Mucosa of stomach (tissue), 1 donor: ENCODE results near the gene FBXO38.

ENCODE experiments used
- H3K27me3 ChIP-seq: one replicate; pipeline ENCODE4 v1.7.0; 2013; ENCODE audit warnings: mild to moderate bottlenecking, low read length; ENCODE audit not compliant: control insufficient read depth, insufficient read depth
- H3K36me3 ChIP-seq: one replicate; pipeline ENCODE4 v1.7.0; 2013; ENCODE audit warnings: low read length; ENCODE audit not compliant: control insufficient read depth, insufficient read depth
- H3K4me1 ChIP-seq: one replicate; pipeline ENCODE4 v1.7.0; 2013; ENCODE audit warnings: mild to moderate bottlenecking, low read length; ENCODE audit not compliant: control insufficient read depth, insufficient read depth
- H3K4me3 ChIP-seq: one replicate; pipeline ENCODE4 v1.7.0; 2013; ENCODE audit warnings: low read length
- H3K9ac ChIP-seq: one replicate; pipeline ENCODE4 v1.7.0; 2013; ENCODE audit warnings: mild to moderate bottlenecking, low read length, moderate library complexity
- H3K9me3 ChIP-seq: one replicate; pipeline ENCODE4 v1.7.0; 2013; ENCODE audit warnings: mild to moderate bottlenecking, low read length, moderate library complexity; ENCODE audit not compliant: control insufficient read depth
- donor health status: Pancreatic carcinoma.

The FBXO38 gene

GRCh38 chr5:148438933-148439332 lies 55.2 kb downstream of the FBXO38 start:
- Histone ChIP-seq H3K4me1 (no peaks in the 10 kb centered on the region), H3K9ac (no peak overlapping the region), H3K9me3 (no peaks in the 10 kb centered on the region), H3K4me3 (no peak overlapping the region), H3K27me3 (no peaks in the 10 kb centered on the region), H3K36me3 (no peaks in the 10 kb centered on the region)

GRCh38 chr5:148443241-148443640 lies 59.5 kb downstream of the FBXO38 start:
- Histone ChIP-seq H3K4me3 (no peak overlapping the region), H3K27me3 (no peaks in the 10 kb centered on the region), H3K9me3 (no peaks in the 10 kb centered on the region), H3K36me3 (no peaks in the 10 kb centered on the region), H3K4me1 (no peaks in the 10 kb centered on the region), H3K9ac (no peak overlapping the region)

- no peak overlapping the region for H3K4me3 ChIP-seq
- H3K27me3 ChIP-seq = no peaks in the 10 kb centered on the region
- H3K36me3 ChIP-seq = no peaks in the 10 kb centered on the region
- no peaks in the 10 kb centered on the region for H3K4me1 ChIP-seq
- H3K9me3 ChIP-seq = no peaks in the 10 kb centered on the region
- no peak overlapping the region for H3K9ac ChIP-seq
These were observed 60.2 kb downstream of the FBXO38 start for GRCh38 chr5:148443998-148444397.

GRCh38 chr5:148445578-148445977 lies 61.8 kb downstream of the FBXO38 start:
- Histone ChIP-seq H3K9ac (no peak overlapping the region), H3K27me3 (no peaks in the 10 kb centered on the region), H3K9me3 (no peaks in the 10 kb centered on the region), H3K4me3 (no peak overlapping the region), H3K36me3 (no peaks in the 10 kb centered on the region), H3K4me1 (no peaks in the 10 kb centered on the region)

- no peaks in the 10 kb centered on the region for H3K9me3 ChIP-seq
- H3K36me3 ChIP-seq = no peaks in the 10 kb centered on the region
- H3K27me3 ChIP-seq = no peaks in the 10 kb centered on the region
- no peak overlapping the region for H3K9ac ChIP-seq
- no peak overlapping the region for H3K4me3 ChIP-seq
- H3K4me1 ChIP-seq = no peaks in the 10 kb centered on the region
These were observed 62.9 kb downstream of the FBXO38 start for GRCh38 chr5:148446611-148447010.

GRCh38 chr5:148452499-148453193 lies 68.9 kb downstream of the FBXO38 start:
- Histone ChIP-seq H3K36me3 (no peaks in the 10 kb centered on the region), H3K4me1 (peaks cover 6% of the 10 kb centered on the region), H3K9ac (no peak overlapping the region), H3K27me3 (no peaks in the 10 kb centered on the region), H3K4me3 (no peak overlapping the region), H3K9me3 (no peaks in the 10 kb centered on the region)

- no peaks in the 10 kb centered on the region for H3K9me3 ChIP-seq
- peaks cover 6% of the 10 kb centered on the region for H3K4me1 ChIP-seq
- H3K36me3 ChIP-seq = no peaks in the 10 kb centered on the region
- H3K4me3 ChIP-seq = no peak overlapping the region
- H3K9ac ChIP-seq = no peak overlapping the region
- no peaks in the 10 kb centered on the region for H3K27me3 ChIP-seq
These were observed 70.8 kb downstream of the FBXO38 start for GRCh38 chr5:148454576-148454975.

- Histone ChIP-seq H3K27me3 (no peaks in the 10 kb centered on the region), H3K4me3 (no peak overlapping the region), H3K9ac (no peak overlapping the region), H3K4me1 (peaks cover 6% of the 10 kb centered on the region), H3K9me3 (no peaks in the 10 kb centered on the region), H3K36me3 (no peaks in the 10 kb centered on the region)
These were observed 71.4 kb downstream of the FBXO38 start for GRCh38 chr5:148455185-148455584.

GRCh38 chr5:148457183-148457620 lies 73.4 kb downstream of the FBXO38 start:
- no peaks in the 10 kb centered on the region for H3K27me3 ChIP-seq
- H3K4me1 ChIP-seq = peaks cover 6% of the 10 kb centered on the region
- no peaks in the 10 kb centered on the region for H3K9me3 ChIP-seq
- H3K36me3 ChIP-seq = no peaks in the 10 kb centered on the region
- no peak overlapping the region for H3K4me3 ChIP-seq
- H3K9ac ChIP-seq = no peak overlapping the region

GRCh38 chr5:148458036-148458888 lies 74.5 kb downstream of the FBXO38 start:
- H3K4me1 ChIP-seq = peaks cover 6% of the 10 kb centered on the region
- no peak overlapping the region for H3K9ac ChIP-seq
- no peaks in the 10 kb centered on the region for H3K36me3 ChIP-seq
- no peak overlapping the region for H3K4me3 ChIP-seq
- no peaks in the 10 kb centered on the region for H3K9me3 ChIP-seq
- no peaks in the 10 kb centered on the region for H3K27me3 ChIP-seq

- no peak overlapping the region for H3K4me3 ChIP-seq
- H3K9me3 ChIP-seq = no peaks in the 10 kb centered on the region
- peaks cover 3% of the 10 kb centered on the region for H3K4me1 ChIP-seq
- H3K36me3 ChIP-seq = no peaks in the 10 kb centered on the region
- no peaks in the 10 kb centered on the region for H3K27me3 ChIP-seq
- no peak overlapping the region for H3K9ac ChIP-seq
These were observed 75.9 kb downstream of the FBXO38 start for GRCh38 chr5:148459669-148460068.

- Histone ChIP-seq H3K4me1 (no peaks in the 10 kb centered on the region), H3K36me3 (no peaks in the 10 kb centered on the region), H3K9me3 (no peaks in the 10 kb centered on the region), H3K4me3 (no peak overlapping the region), H3K9ac (no peak overlapping the region), H3K27me3 (no peaks in the 10 kb centered on the region)
These were observed 81.8 kb downstream of the FBXO38 start for GRCh38 chr5:148465381-148466235.
